ENCODE measurements around the gene S100A10. TPM values are rescaled to one million over a fixed set of nuclear protein-coding genes. Genes with fewer than 3 reads are reported as not detected.
A peak's percentile ranks its signal among the peaks of the same experiment; 100 is the strongest.

S100A10 gene
- polyA plus RNA-seq, 1 donor, result 877 TPM

DNA sequence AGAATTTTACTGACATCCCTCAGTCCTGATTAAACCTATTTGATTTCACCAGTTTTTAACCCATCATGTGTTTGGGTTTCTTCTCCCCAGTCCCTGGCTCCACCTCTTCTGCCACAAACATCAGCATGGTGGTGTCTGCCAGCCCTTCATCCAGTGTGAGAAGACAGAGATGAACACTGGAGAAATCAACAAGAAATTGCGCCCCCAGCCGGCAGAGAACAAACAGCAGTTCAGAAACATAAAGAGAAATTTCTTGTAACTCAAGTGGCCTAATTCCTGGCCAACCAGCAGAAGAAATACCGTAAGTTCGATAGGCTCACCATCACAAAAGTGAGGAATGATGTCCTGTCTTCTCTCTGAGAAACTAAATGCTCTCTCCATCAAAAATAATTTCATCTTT is 24.9 kb upstream of the S100A10 start:
- DNase-seq, result no peak
- no CpG with 5 or more reads among the region's 4 CpGs for WGBS (ENCODE audit: insufficient coverage, low lambda C conversion rate)
- Histone ChIP-seq H3K27ac (ENCODE audit: low read length) (no peak overlapping the region), H3K27me3 (ENCODE audit: control insufficient read depth, insufficient read depth, low read length) (no peaks in the 10 kb centered on the region), H3K4me1 (ENCODE audit: control insufficient read depth, insufficient read depth, low read length) (no peaks in the 10 kb centered on the region), H3K9me3 (ENCODE audit: control insufficient read depth, low read depth, low read length) (no peaks in the 10 kb centered on the region), H3K4me3 (ENCODE audit: low read length) (no peak overlapping the region), H3K36me3 (ENCODE audit: control insufficient read depth, insufficient read depth, low read length) (no peaks in the 10 kb centered on the region)

DNA sequence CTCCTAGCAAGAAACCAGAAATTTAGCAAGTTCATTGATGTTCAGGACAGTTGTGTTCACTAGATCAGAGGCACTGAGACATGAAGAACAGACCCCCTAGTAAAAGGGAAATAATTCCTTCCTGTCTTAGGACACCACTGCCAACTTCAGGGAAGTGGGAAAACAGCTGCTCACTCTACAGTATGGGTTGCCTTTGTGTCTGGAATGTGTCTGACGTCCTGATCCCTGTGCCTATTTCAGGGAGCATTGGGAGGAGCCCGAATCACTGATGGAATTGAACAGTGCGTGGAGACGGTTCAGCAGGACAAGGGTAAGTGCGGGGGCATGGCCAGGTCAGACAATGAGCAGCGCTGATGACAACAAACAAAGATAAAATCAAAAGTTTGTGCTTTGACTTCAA is 22.1 kb upstream of the S100A10 start:
- no peak overlapping the region for H3K27ac ChIP-seq (ENCODE audit: low read length)
- no peak for DNase-seq
- no peaks in the 10 kb centered on the region for H3K4me1 ChIP-seq (ENCODE audit: control insufficient read depth, insufficient read depth, low read length)
- no peaks in the 10 kb centered on the region for H3K36me3 ChIP-seq (ENCODE audit: control insufficient read depth, insufficient read depth, low read length)
- H3K4me3 ChIP-seq (ENCODE audit: low read length), result no peak overlapping the region
- H3K9me3 ChIP-seq (ENCODE audit: control insufficient read depth, low read depth, low read length), result no peaks in the 10 kb centered on the region
- WGBS (ENCODE audit: insufficient coverage, low lambda C conversion rate), result no CpG with 5 or more reads among the region's 6 CpGs
- H3K27me3 ChIP-seq (ENCODE audit: control insufficient read depth, insufficient read depth, low read length), result no peaks in the 10 kb centered on the region

- Histone ChIP-seq H3K9me3 (ENCODE audit: control insufficient read depth, low read depth, low read length) (no peaks in the 10 kb centered on the region), H3K4me3 (ENCODE audit: low read length) (no peak overlapping the region), H3K36me3 (ENCODE audit: control insufficient read depth, insufficient read depth, low read length) (no peaks in the 10 kb centered on the region), H3K27me3 (ENCODE audit: control insufficient read depth, insufficient read depth, low read length) (no peaks in the 10 kb centered on the region), H3K27ac (ENCODE audit: low read length) (no peak overlapping the region), H3K4me1 (ENCODE audit: control insufficient read depth, insufficient read depth, low read length) (no peaks in the 10 kb centered on the region)
- no peak for DNase-seq
- no CpG with 5 or more reads among the region's 1 CpG for WGBS (ENCODE audit: insufficient coverage, low lambda C conversion rate)
Measured at GRCh38 chr1:152014943-152015342, 21.3 kb upstream of the S100A10 start.

- no peak overlapping the region for H3K27ac ChIP-seq (ENCODE audit: low read length)
- DNase-seq, result no peak
- H3K4me1 ChIP-seq (ENCODE audit: control insufficient read depth, insufficient read depth, low read length), result no peaks in the 10 kb centered on the region
- no peaks in the 10 kb centered on the region for H3K9me3 ChIP-seq (ENCODE audit: control insufficient read depth, low read depth, low read length)
- no CpG with 5 or more reads among the region's 3 CpGs for WGBS (ENCODE audit: insufficient coverage, low lambda C conversion rate)
- H3K36me3 ChIP-seq (ENCODE audit: control insufficient read depth, insufficient read depth, low read length), result no peaks in the 10 kb centered on the region
- no peak overlapping the region for H3K4me3 ChIP-seq (ENCODE audit: low read length)
- H3K27me3 ChIP-seq (ENCODE audit: control insufficient read depth, insufficient read depth, low read length), result no peaks in the 10 kb centered on the region
Measured at GRCh38 chr1:152013664-152014237, 20.1 kb upstream of the S100A10 start.

- WGBS (ENCODE audit: insufficient coverage, low lambda C conversion rate), result 71% methylated on average over 1 of the region's 1 CpG
- no peaks in the 10 kb centered on the region for H3K9me3 ChIP-seq (ENCODE audit: control insufficient read depth, low read depth, low read length)
- H3K4me1 ChIP-seq (ENCODE audit: control insufficient read depth, insufficient read depth, low read length), result no peaks in the 10 kb centered on the region
- no peaks in the 10 kb centered on the region for H3K36me3 ChIP-seq (ENCODE audit: control insufficient read depth, insufficient read depth, low read length)
- no peak for DNase-seq
- no peaks in the 10 kb centered on the region for H3K27me3 ChIP-seq (ENCODE audit: control insufficient read depth, insufficient read depth, low read length)
- no peak overlapping the region for H3K27ac ChIP-seq (ENCODE audit: low read length)
- H3K4me3 ChIP-seq (ENCODE audit: low read length), result no peak overlapping the region
Measured at GRCh38 chr1:152009691-152010090, 16.0 kb upstream of the S100A10 start.

- Histone ChIP-seq H3K4me1 (ENCODE audit: control insufficient read depth, insufficient read depth, low read length) (peaks cover 1% of the 10 kb centered on the region), H3K27ac (ENCODE audit: low read length) (no peak overlapping the region), H3K27me3 (ENCODE audit: control insufficient read depth, insufficient read depth, low read length) (no peaks in the 10 kb centered on the region), H3K9me3 (ENCODE audit: control insufficient read depth, low read depth, low read length) (no peaks in the 10 kb centered on the region), H3K36me3 (ENCODE audit: control insufficient read depth, insufficient read depth, low read length) (no peaks in the 10 kb centered on the region), H3K4me3 (ENCODE audit: low read length) (no peak overlapping the region)
- no peak for DNase-seq
- WGBS (ENCODE audit: insufficient coverage, low lambda C conversion rate), result 85% methylated on average over 2 of the region's 2 CpGs
Measured at GRCh38 chr1:152007047-152007446, 13.4 kb upstream of the S100A10 start.

DNA sequence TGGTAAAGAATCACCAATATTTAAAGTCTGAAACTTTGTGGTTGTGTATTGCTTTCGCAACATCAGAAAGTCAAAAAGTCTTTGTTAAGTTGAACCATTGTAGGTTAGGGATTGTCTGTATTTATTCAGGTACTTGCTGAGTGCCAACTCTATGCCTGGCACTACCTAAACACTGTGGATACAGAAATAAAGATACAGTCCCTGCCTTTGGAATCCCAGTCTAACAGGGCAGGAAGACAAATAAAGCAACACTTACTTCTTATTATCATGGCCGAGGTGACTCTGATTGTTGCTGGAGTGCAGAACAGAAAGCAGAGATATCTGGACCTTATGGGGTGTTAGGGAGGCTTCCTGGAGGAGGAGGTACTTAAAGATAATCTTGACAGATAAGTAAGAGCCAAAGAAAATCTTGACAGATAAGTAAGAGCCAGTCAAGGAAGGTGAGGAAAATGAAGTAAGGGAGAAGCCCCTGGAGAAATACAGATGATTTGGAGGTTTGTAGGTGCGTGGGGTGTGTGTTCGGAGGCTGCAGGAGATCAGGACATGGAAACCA is 11.8 kb upstream of the S100A10 start:
- WGBS (ENCODE audit: insufficient coverage, low lambda C conversion rate), result 100% methylated on average over 1 of the region's 4 CpGs
- Histone ChIP-seq H3K27me3 (ENCODE audit: control insufficient read depth, insufficient read depth, low read length) (no peaks in the 10 kb centered on the region), H3K4me1 (ENCODE audit: control insufficient read depth, insufficient read depth, low read length) (peaks cover 10% of the 10 kb centered on the region), H3K4me3 (ENCODE audit: low read length) (no peak overlapping the region), H3K36me3 (ENCODE audit: control insufficient read depth, insufficient read depth, low read length) (no peaks in the 10 kb centered on the region), H3K9me3 (ENCODE audit: control insufficient read depth, low read depth, low read length) (no peaks in the 10 kb centered on the region), H3K27ac (ENCODE audit: low read length) (no peak overlapping the region)
- DNase-seq, result no peak

DNA sequence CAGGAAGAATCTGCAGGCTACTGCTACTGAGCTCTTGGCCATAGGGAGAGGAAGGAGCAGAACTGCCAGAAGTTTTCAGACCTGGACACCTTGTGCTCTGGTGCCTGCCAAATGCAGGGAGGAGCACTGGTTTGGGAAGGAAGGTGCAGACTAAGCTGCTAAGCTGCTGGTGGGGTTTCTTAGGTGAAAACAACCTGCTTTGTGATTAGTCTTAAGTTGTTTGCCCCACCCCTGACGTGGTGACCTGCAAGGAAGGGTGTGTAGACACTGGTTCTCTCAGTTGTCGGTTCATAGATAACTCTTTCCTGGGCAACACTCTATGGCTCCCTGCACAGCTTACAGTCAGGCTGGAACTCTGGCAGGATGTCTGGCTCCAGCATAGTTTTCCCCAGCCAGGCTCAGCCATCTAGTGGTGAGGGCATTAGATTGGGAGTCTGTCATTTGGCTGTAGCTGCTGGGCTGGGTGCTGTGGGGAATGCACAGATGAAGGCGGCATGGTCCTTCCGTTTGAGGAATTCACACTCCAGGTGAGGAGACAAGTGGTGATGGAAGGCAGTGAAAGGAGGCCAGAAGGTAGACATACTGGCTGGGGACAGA is 10.3 kb upstream of the S100A10 start:
- WGBS (ENCODE audit: insufficient coverage, low lambda C conversion rate), result no CpG with 5 or more reads among the region's 4 CpGs
- Histone ChIP-seq H3K4me1 (ENCODE audit: control insufficient read depth, insufficient read depth, low read length) (peaks cover 10% of the 10 kb centered on the region), H3K27ac (ENCODE audit: low read length) (no peak overlapping the region), H3K36me3 (ENCODE audit: control insufficient read depth, insufficient read depth, low read length) (no peaks in the 10 kb centered on the region), H3K4me3 (ENCODE audit: low read length) (no peak overlapping the region), H3K9me3 (ENCODE audit: control insufficient read depth, low read depth, low read length) (no peaks in the 10 kb centered on the region), H3K27me3 (ENCODE audit: control insufficient read depth, insufficient read depth, low read length) (no peaks in the 10 kb centered on the region)
- DNase-seq, result no peak

DNA sequence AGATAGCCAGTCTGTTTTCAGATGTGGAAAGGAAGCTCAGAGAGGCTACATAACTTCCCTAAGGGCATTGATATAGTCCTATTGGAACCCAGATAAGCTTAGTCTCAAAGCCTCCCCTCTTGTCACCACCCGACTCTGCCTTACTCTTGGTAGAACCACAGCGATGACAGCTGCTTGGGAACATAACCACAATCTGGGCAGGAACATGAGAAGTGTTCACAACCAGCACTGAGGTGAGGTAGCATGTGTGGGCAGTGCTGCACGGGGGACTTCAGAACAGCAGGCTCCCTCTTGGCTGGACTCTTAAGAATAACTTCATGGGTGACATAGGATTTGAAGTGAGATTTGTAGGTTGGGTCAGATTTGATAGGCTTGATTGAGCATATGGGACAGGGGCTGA is 9.3 kb upstream of the S100A10 start:
- H3K9me3 ChIP-seq (ENCODE audit: control insufficient read depth, low read depth, low read length), result no peaks in the 10 kb centered on the region
- H3K27me3 ChIP-seq (ENCODE audit: control insufficient read depth, insufficient read depth, low read length), result no peaks in the 10 kb centered on the region
- no peak for DNase-seq
- no peak overlapping the region for H3K4me3 ChIP-seq (ENCODE audit: low read length)
- no peaks in the 10 kb centered on the region for H3K36me3 ChIP-seq (ENCODE audit: control insufficient read depth, insufficient read depth, low read length)
- WGBS (ENCODE audit: insufficient coverage, low lambda C conversion rate), result no CpG with 5 or more reads among the region's 3 CpGs
- no peak overlapping the region for H3K27ac ChIP-seq (ENCODE audit: low read length)
- peaks cover 10% of the 10 kb centered on the region for H3K4me1 ChIP-seq (ENCODE audit: control insufficient read depth, insufficient read depth, low read length)

DNA sequence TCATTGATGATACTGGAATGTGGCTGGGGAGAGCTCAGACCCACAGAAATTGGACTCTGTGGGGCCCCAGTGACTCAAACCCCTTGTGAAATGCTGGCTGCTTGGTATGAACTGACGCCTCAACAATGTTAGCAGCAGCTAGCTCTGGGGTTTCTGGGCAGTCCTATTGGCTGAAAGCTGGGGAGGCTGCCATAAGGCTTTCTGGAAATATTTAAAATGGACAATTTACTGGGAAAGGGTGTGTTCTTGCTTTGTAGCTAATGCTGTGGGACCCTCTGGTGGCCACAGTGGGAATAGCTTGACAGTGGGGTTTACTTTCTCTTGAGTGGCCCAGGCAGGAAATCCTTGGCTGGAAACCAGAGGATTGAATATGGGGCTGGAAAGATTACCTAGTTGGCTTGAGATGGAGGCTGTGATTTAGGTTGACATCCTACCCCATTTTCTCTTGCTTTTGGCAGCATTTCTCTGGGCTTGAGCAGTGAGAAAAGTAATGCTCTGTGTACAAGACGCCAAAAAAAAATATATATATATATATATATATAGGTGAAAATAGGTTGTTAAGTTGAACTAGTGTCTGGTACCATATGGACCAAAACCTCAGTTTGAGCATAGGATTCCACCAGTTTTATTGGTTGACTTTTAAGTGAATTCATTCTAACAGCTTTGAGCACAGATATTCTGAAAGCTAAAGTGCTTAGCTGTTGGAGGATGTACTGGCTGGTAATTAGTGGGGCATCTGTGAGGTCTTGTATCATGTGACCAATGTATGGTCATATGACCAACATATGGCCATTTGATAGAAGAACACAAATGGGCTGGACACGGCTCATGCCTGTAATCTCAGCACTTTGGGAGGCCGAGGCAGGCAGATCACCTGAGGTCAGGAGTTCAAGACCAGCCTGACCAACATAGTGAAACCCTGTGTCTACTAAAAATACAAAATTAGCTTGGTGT is 8.2 kb upstream of the S100A10 start:
- Histone ChIP-seq H3K4me3 (ENCODE audit: low read length) (no peak overlapping the region), H3K9me3 (ENCODE audit: control insufficient read depth, low read depth, low read length) (no peaks in the 10 kb centered on the region), H3K27me3 (ENCODE audit: control insufficient read depth, insufficient read depth, low read length) (no peaks in the 10 kb centered on the region), H3K36me3 (ENCODE audit: control insufficient read depth, insufficient read depth, low read length) (no peaks in the 10 kb centered on the region), H3K27ac (ENCODE audit: low read length) (peak overlapping the region; percentile 11), H3K4me1 (ENCODE audit: control insufficient read depth, insufficient read depth, low read length) (peaks cover 10% of the 10 kb centered on the region)
- DNase-seq, result peak; percentile 79 to 81
- WGBS (ENCODE audit: insufficient coverage, low lambda C conversion rate), result no CpG with 5 or more reads among the region's 4 CpGs

All from large intestine (tissue), 3 donors.